Astrocyte (in vitro differentiated cells and primary cell): ENCODE data around the gene RNF2. TPM values are rescaled to one million over a fixed set of nuclear protein-coding genes. Genes with fewer than 3 reads are reported as not detected.
"Not testable (repeated sequence)": the region's sequence is repeated elsewhere in the genome, so short reads cannot be mapped to it uniquely, and the experiment has no call there.

Experiments used
- DNase-seq: peaks from one replicate; pipeline ENCODE4 v3.0.0-alpha.2; 2010; ENCODE audit warnings: low read depth
- FAIRE-seq: peaks from 2 replicates; lab custom pipeline; 2011; peaks lifted over from hg19 to GRCh38; lab: Jason Lieb, UNC
- H2AFZ ChIP-seq: 2 replicates; pipeline ENCODE4 v1.6.0; 2012; ENCODE audit warnings: low read depth, low read length, inconsistent platforms
- H3K27ac ChIP-seq: 2 replicates; pipeline ENCODE4 v1.5.1; 2011; ENCODE audit warnings: low read depth, low read length, inconsistent platforms
- H3K27me3 ChIP-seq: 2 replicates; pipeline ENCODE4 v1.6.0; 2011; ENCODE audit warnings: low read length, inconsistent platforms; ENCODE audit not compliant: insufficient read depth
- H3K36me3 ChIP-seq: 2 replicates; pipeline ENCODE4 v1.5.1; 2011; ENCODE audit warnings: low read length, inconsistent platforms; ENCODE audit not compliant: insufficient read depth
- H3K4me1 ChIP-seq: 2 replicates; pipeline ENCODE4 v1.5.1; 2011; ENCODE audit warnings: low read length, inconsistent platforms; ENCODE audit not compliant: insufficient read depth
- H3K4me2 ChIP-seq: 2 replicates; pipeline ENCODE4 v1.6.0; 2012; ENCODE audit warnings: low read length, inconsistent platforms
- H3K4me3 ChIP-seq: 2 replicates; pipeline ENCODE4 v1.5.1; 2011; ENCODE audit warnings: low read depth, mild to moderate bottlenecking, low read length, inconsistent platforms; ENCODE audit not compliant: insufficient read depth
- H3K79me2 ChIP-seq: 2 replicates; pipeline ENCODE4 v1.6.0; 2012; ENCODE audit warnings: mild to moderate bottlenecking, low read length, inconsistent platforms; ENCODE audit not compliant: insufficient read depth
- H3K9ac ChIP-seq: 2 replicates; pipeline ENCODE4 v1.6.0; 2012; ENCODE audit warnings: mild to moderate bottlenecking, low read length, inconsistent platforms
- H3K9me3 ChIP-seq: 2 replicates; pipeline ENCODE4 v1.5.1; 2012; ENCODE audit warnings: low read depth, mild to moderate bottlenecking, low read length, inconsistent platforms; ENCODE audit not compliant: insufficient read depth
- H4K20me1 ChIP-seq: 2 replicates; pipeline ENCODE4 v1.6.0; 2012; ENCODE audit warnings: low read length, inconsistent platforms; ENCODE audit not compliant: insufficient read depth
- H3K27ac Mint-ChIP-seq: one replicate; pipeline ENCODE4 v1.8.0; 2021; ENCODE audit warnings: mild to moderate bottlenecking, mixed read lengths; ENCODE audit not compliant: unreplicated experiment
- H3K27me3 Mint-ChIP-seq: one replicate; pipeline ENCODE4 v1.8.0; 2021; ENCODE audit warnings: low read depth, mixed read lengths; ENCODE audit not compliant: unreplicated experiment
- H3K36me3 Mint-ChIP-seq: one replicate; pipeline ENCODE4 v1.8.0; 2021; ENCODE audit warnings: low read depth, mixed read lengths; ENCODE audit not compliant: unreplicated experiment
- H3K4me1 Mint-ChIP-seq: one replicate; pipeline ENCODE4 v1.8.0; 2021; ENCODE audit warnings: low read depth, mixed read lengths; ENCODE audit not compliant: unreplicated experiment
- H3K4me3 Mint-ChIP-seq: one replicate; pipeline ENCODE4 v1.8.0; 2021; ENCODE audit warnings: mild to moderate bottlenecking, moderate library complexity, mixed read lengths; ENCODE audit not compliant: unreplicated experiment
- H3K9me3 Mint-ChIP-seq: one replicate; pipeline ENCODE4 v1.8.0; 2021; ENCODE audit warnings: mild to moderate bottlenecking, mixed read lengths; ENCODE audit not compliant: unreplicated experiment
- CTCF ChIP-seq: IDR thresholded peaks from 2 replicates; pipeline ENCODE4 v1.5.1; 2011; ENCODE audit warnings: low read depth, mild to moderate bottlenecking, inconsistent platforms, low read length, moderate library complexity; ENCODE audit not compliant: insufficient read depth
- EZH2 ChIP-seq: IDR thresholded peaks from 2 replicates; pipeline ENCODE4 v1.6.1; 2012; ENCODE audit warnings: mild to moderate bottlenecking, low read length, inconsistent platforms; ENCODE audit not compliant: insufficient read depth
- total RNA-seq: library from RNA; stranded (reverse); gene quantifications from 2 replicates; pipeline ENCODE4 v1.2.1, GENCODE V29; 2021

Gene RNF2
- total RNA-seq, 1 donor from 2014 or later = 34.2 TPM

- Histone ChIP-seq H3K27me3 (no peaks in the 10 kb centered on the region), H3K4me3 (no peak overlapping the region), H2AFZ (no peak overlapping the region), H4K20me1 (peaks cover 74% of the 10 kb centered on the region), H3K4me2 (no peak overlapping the region), H3K27ac (no peak overlapping the region), H3K79me2 (peaks cover 98% of the 10 kb centered on the region), H3K9me3 (no peaks in the 10 kb centered on the region), H3K36me3 (no peaks in the 10 kb centered on the region), H3K4me1 (peaks cover 4% of the 10 kb centered on the region), H3K9ac (no peak overlapping the region)
- no peak for DNase-seq
- no peak for FAIRE-seq
- no peak for TF ChIP-seq EZH2
- TF ChIP-seq CTCF = no peak
- Mint-ChIP-seq H3K27ac (peak overlapping the region; percentile 18), H3K4me3 (no peak overlapping the region), H3K9me3 (peaks cover 3% of the 10 kb centered on the region), H3K27me3 (no peaks in the 10 kb centered on the region), H3K4me1 (peaks cover 37% of the 10 kb centered on the region), H3K36me3 (peaks cover 7% of the 10 kb centered on the region)
Measured at GRCh38 chr1:185059950-185060571, 14.7 kb downstream of the RNF2 start.

- no peaks in the 10 kb centered on the region for H3K36me3 ChIP-seq
- H3K27ac ChIP-seq = no peak overlapping the region
- H3K4me3 ChIP-seq = no peak overlapping the region
- no peak overlapping the region for H3K4me2 ChIP-seq
- H3K79me2 ChIP-seq = peaks cover 93% of the 10 kb centered on the region
- DNase-seq (peak; percentile 32), FAIRE-seq (no peak)
- H3K4me1 Mint-ChIP-seq = peaks cover 33% of the 10 kb centered on the region
- peaks cover 77% of the 10 kb centered on the region for H4K20me1 ChIP-seq
- no peak overlapping the region for H3K9ac ChIP-seq
- peaks cover 12% of the 10 kb centered on the region for H3K36me3 Mint-ChIP-seq
- H3K4me1 ChIP-seq = peaks cover 4% of the 10 kb centered on the region
- H3K4me3 Mint-ChIP-seq = no peak overlapping the region
- H2AFZ ChIP-seq = no peak overlapping the region
- H3K9me3 Mint-ChIP-seq = peaks cover 6% of the 10 kb centered on the region
- TF ChIP-seq CTCF (no peak), EZH2 (no peak)
- H3K9me3 ChIP-seq = no peaks in the 10 kb centered on the region
- H3K27ac Mint-ChIP-seq = no peak overlapping the region
- no peaks in the 10 kb centered on the region for H3K27me3 Mint-ChIP-seq
- H3K27me3 ChIP-seq = no peaks in the 10 kb centered on the region
Measured at GRCh38 chr1:185062710-185063370, 17.5 kb downstream of the RNF2 start.

- H3K27me3 Mint-ChIP-seq = no peaks in the 10 kb centered on the region
- no peak for TF ChIP-seq EZH2
- no peak for TF ChIP-seq CTCF
- Histone ChIP-seq H3K9me3 (no peaks in the 10 kb centered on the region), H3K4me1 (peaks cover 4% of the 10 kb centered on the region), H2AFZ (no peak overlapping the region), H3K27me3 (no peaks in the 10 kb centered on the region), H3K9ac (no peak overlapping the region), H3K4me2 (no peak overlapping the region), H3K27ac (no peak overlapping the region), H3K79me2 (peaks cover 93% of the 10 kb centered on the region), H4K20me1 (peaks cover 81% of the 10 kb centered on the region), H3K36me3 (no peaks in the 10 kb centered on the region), H3K4me3 (no peak overlapping the region)
- peaks cover 28% of the 10 kb centered on the region for H3K4me1 Mint-ChIP-seq
- no peak for DNase-seq
- FAIRE-seq = no peak
- peaks cover 6% of the 10 kb centered on the region for H3K9me3 Mint-ChIP-seq
- H3K36me3 Mint-ChIP-seq = peaks cover 12% of the 10 kb centered on the region
- no peak overlapping the region for H3K27ac Mint-ChIP-seq
- no peak overlapping the region for H3K4me3 Mint-ChIP-seq
Measured at GRCh38 chr1:185063719-185064118, 18.4 kb downstream of the RNF2 start.

GRCh38 chr1:185065006-185065405 is 19.6 kb downstream of the RNF2 start:
- H3K4me2 ChIP-seq, DNase-seq, H3K9ac ChIP-seq, H3K27me3 ChIP-seq, H3K9me3 ChIP-seq, H3K4me1 ChIP-seq, H2AFZ ChIP-seq, H3K4me3 Mint-ChIP-seq, FAIRE-seq, H3K36me3 ChIP-seq, H3K27me3 Mint-ChIP-seq, H3K4me3 ChIP-seq, H3K9me3 Mint-ChIP-seq, H3K27ac ChIP-seq, H3K27ac Mint-ChIP-seq: not testable (repeated sequence)
- Mint-ChIP-seq H3K36me3 (peaks cover 12% of the 10 kb centered on the region), H3K4me1 (peaks cover 18% of the 10 kb centered on the region)
- Histone ChIP-seq H4K20me1 (peaks cover 80% of the 10 kb centered on the region), H3K79me2 (peaks cover 92% of the 10 kb centered on the region)
